RWPE2 (cell line): ENCODE data around the gene KRT4.

Experiments used
- ATAC-seq: fragments of 200-7000 bp; cut with Tn5 transposase; 3 replicates; pipeline ENCODE4 v1.9.1; 2021; ENCODE audit warnings: low read depth
- DNase-seq: peaks from one replicate; pipeline ENCODE4 v3.0.0-alpha.2; 2020; ENCODE audit warnings: low spot score
- H3K27ac ChIP-seq: fragments of 450-650 bp; 2 replicates; pipeline ENCODE4 v1.5.1; 2017; ENCODE audit warnings: mild to moderate bottlenecking; ENCODE audit not compliant: poor library complexity, severe bottlenecking
- H3K27me3 ChIP-seq: fragments of 250-450 bp; sonication (Bioruptor Pico); 2 replicates; pipeline ENCODE4 v1.5.1; 2021; ENCODE audit warnings: mild to moderate bottlenecking, moderate library complexity; ENCODE audit not compliant: insufficient read depth, poor library complexity, severe bottlenecking
- H3K36me3 ChIP-seq: fragments of 250-450 bp; sonication (Bioruptor Pico); 2 replicates; pipeline ENCODE4 v1.5.1; 2020; ENCODE audit warnings: low read depth, mild to moderate bottlenecking, moderate library complexity
- H3K4me1 ChIP-seq: fragments of 250-450 bp; sonication (Bioruptor Pico); 2 replicates; pipeline ENCODE4 v1.5.1; 2021; ENCODE audit warnings: mild to moderate bottlenecking, moderate library complexity; ENCODE audit not compliant: insufficient read depth, poor library complexity, severe bottlenecking
- H3K4me3 ChIP-seq: fragments of 250-450 bp; sonication (Bioruptor Pico); 2 replicates; pipeline ENCODE4 v1.5.1; 2021; ENCODE audit warnings: mild to moderate bottlenecking, moderate library complexity; ENCODE audit not compliant: severe bottlenecking
- H3K9me3 ChIP-seq: fragments of 250-450 bp; sonication (Bioruptor Pico); 2 replicates; pipeline ENCODE4 v1.5.1; 2021; ENCODE audit warnings: mild to moderate bottlenecking, moderate library complexity; ENCODE audit not compliant: severe bottlenecking
- TF ChIP-seq, protein P1 (sequence below): fragments of 450-650 bp; IDR thresholded peaks from one replicate; pipeline ENCODE4 v1.5.1; 2017; ENCODE audit warnings: mild to moderate bottlenecking, moderate library complexity; ENCODE audit not compliant: poor library complexity, severe bottlenecking

KRT4 gene

GRCh38 chr12:52760623-52761022 is 53.3 kb downstream of the KRT4 start:
- Histone ChIP-seq H3K27ac (no peak overlapping the region), H3K4me1 (no peaks in the 10 kb centered on the region), H3K27me3 (no peaks in the 10 kb centered on the region), H3K4me3 (no peak overlapping the region), H3K36me3 (no peaks in the 10 kb centered on the region), H3K9me3 (peaks cover 4% of the 10 kb centered on the region)
- no peak for ATAC-seq
- no peak for DNase-seq
- TF ChIP-seq, protein P1, sequence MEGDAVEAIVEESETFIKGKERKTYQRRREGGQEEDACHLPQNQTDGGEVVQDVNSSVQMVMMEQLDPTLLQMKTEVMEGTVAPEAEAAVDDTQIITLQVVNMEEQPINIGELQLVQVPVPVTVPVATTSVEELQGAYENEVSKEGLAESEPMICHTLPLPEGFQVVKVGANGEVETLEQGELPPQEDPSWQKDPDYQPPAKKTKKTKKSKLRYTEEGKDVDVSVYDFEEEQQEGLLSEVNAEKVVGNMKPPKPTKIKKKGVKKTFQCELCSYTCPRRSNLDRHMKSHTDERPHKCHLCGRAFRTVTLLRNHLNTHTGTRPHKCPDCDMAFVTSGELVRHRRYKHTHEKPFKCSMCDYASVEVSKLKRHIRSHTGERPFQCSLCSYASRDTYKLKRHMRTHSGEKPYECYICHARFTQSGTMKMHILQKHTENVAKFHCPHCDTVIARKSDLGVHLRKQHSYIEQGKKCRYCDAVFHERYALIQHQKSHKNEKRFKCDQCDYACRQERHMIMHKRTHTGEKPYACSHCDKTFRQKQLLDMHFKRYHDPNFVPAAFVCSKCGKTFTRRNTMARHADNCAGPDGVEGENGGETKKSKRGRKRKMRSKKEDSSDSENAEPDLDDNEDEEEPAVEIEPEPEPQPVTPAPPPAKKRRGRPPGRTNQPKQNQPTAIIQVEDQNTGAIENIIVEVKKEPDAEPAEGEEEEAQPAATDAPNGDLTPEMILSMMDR: no peak

GRCh38 chr12:52759695-52760094 is 54.2 kb downstream of the KRT4 start:
- Histone ChIP-seq H3K4me1 (no peaks in the 10 kb centered on the region), H3K9me3 (peaks cover 4% of the 10 kb centered on the region), H3K27ac (no peak overlapping the region), H3K4me3 (no peak overlapping the region), H3K36me3 (no peaks in the 10 kb centered on the region), H3K27me3 (no peaks in the 10 kb centered on the region)
- ATAC-seq (no peak), DNase-seq (no peak)
- TF ChIP-seq, protein P1: no peak

DNA sequence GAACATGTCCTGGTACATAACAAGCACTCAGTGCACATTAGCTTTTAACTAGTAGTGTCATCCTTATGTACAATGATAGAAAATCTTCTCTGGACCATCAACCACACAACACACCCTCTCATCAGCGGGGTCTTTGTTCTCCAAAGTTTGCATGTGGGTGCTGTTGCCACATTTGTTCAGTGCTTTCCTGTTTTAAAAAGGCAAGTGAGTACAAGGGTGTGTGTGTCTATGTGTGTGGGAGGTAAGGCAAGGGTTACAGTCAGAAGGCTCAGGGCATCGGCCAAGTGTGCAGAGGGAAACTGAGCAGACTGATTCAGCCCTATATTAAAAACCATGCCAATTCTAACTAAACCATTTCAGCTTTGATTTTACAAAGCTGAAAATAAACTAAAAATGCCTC is 54.7 kb downstream of the KRT4 start:
- Histone ChIP-seq H3K36me3 (no peaks in the 10 kb centered on the region), H3K4me1 (no peaks in the 10 kb centered on the region), H3K9me3 (peaks cover 4% of the 10 kb centered on the region), H3K27ac (no peak overlapping the region), H3K27me3 (no peaks in the 10 kb centered on the region), H3K4me3 (no peak overlapping the region)
- TF ChIP-seq, protein P1: no peak
- DNase-seq (no peak), ATAC-seq (no peak)

DNA sequence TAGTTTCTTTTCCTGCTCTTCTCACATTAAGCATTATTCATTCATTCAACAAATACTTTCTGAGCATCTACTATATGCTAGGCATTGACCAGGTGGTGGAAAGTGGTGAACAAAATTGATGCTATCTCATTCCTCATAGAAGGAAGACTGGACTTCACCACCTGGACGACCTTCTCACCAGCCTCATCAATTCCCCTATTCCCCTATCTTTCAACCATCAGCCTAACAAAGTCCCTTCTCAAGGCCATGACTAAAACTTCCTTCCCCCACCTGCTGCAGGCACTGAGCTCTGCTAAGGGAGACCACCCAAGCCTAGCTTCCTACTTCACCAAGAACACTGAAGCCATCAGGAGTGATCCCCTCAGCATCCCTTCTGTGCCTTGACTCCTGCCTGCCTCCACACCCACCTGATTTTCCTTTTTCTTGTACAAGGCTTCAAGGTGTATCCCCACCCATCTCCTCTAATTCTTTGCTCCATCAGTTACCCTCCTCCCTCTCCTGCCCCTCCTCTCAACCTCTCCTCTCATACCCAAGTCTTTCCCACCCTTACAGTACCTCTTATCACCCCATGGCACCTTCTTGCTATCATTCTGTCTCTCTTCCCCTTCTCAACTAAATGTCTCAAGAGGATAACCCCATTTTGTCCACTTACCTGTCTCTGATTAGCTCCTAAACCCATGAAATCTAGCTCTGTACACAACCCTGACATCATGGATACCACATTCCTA is 56.3 kb downstream of the KRT4 start:
- ATAC-seq (no peak), DNase-seq (no peak)
- Histone ChIP-seq H3K27ac (no peak overlapping the region), H3K4me1 (no peaks in the 10 kb centered on the region), H3K9me3 (peaks cover 4% of the 10 kb centered on the region), H3K27me3 (no peaks in the 10 kb centered on the region), H3K4me3 (no peak overlapping the region), H3K36me3 (no peaks in the 10 kb centered on the region)
- TF ChIP-seq, protein P1: no peak
